Retinal pigment epithelial cell (primary cell): ENCODE measurements around the gene RELL1.

ENCODE experiments used
- DNase-seq: peaks from one replicate; pipeline ENCODE4 v3.0.0-alpha.2; 2010; ENCODE audit warnings: low read depth
- H3K4me3 ChIP-seq: 2 replicates; pipeline ENCODE4 v1.5.1; 2011; ENCODE audit warnings: mild to moderate bottlenecking, low read length, control low read depth, moderate library complexity
- CTCF ChIP-seq: conservative IDR thresholded peaks from 2 replicates; pipeline ENCODE4 v1.5.1; 2011; ENCODE audit warnings: low read depth, low read length, control low read depth, inconsistent platforms

RELL1 gene

GRCh38 chr4:37602454-37603069 is 83.6 kb downstream of the RELL1 start:
- TF ChIP-seq CTCF: no peak
- H3K4me3 ChIP-seq: no peak overlapping the region
- DNase-seq: no peak

DNA sequence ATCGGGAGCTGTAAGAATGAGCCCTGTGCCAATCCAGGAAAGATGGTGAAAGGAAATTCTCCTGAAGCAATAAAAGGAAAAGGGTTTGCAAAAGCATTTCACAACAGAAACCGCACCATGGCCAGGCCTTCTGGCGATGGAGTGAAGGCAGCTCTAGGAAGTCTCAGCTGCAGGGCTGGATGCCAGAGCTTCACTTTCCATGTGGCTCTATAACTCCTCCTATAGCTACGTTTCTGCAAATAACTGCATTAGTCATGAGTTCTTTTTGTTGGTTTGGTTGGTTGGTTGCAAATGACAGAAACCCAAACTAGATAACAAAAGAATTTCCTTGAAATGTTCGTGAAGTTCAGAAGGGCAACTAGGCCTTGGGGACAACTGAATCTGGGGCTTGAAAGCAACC is 84.6 kb downstream of the RELL1 start:
- no peak for DNase-seq
- no peak for TF ChIP-seq CTCF

DNA sequence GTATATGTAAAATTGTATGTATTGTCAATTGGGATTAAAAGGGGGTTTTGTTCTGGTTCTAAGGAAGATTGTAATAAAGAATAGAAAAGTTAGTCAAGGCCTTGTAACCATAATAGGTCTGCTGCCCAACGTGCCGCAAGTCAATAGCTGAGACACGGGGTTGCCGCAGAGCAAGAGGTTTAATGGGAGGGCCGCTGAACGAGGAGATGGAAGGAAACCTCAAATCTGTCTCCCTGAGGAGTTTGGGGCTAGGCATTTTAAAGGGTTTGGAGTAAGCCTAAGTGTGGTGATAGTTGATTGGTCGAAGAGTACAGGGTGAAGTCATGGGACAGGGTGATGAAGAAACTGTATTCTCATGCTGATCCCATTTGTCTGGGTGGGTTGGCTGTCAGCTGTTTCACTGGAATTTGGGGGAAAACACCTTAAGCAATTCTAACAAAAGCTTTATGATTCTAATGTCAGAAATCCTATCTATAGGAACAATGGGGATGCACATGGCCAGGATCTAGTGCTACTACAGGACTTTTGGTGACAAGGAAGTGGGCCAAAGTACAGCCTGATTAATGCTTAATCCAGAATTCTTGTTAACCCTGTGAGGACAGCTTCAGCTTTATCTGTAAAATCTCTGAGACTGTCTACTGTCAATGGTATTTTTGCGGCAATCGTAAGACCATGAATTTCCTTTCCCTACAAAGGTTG is 86.9 kb downstream of the RELL1 start:
- TF ChIP-seq CTCF: no peak
- H3K4me3 ChIP-seq: no peak overlapping the region
- no peak for DNase-seq

More for the DNA sequence above, 84.6 kb downstream of the RELL1 start:
- no peak overlapping the region for H3K4me3 ChIP-seq

- H3K4me3 ChIP-seq: no peak overlapping the region
- no peak for DNase-seq
- no peak for TF ChIP-seq CTCF
Observed at GRCh38 chr4:37597034-37597433, 89.1 kb downstream of the RELL1 start.

GRCh38 chr4:37595875-37596680 is 90.1 kb downstream of the RELL1 start:
- DNase-seq: no peak
- no peak for TF ChIP-seq CTCF
- H3K4me3 ChIP-seq: no peak overlapping the region

DNA sequence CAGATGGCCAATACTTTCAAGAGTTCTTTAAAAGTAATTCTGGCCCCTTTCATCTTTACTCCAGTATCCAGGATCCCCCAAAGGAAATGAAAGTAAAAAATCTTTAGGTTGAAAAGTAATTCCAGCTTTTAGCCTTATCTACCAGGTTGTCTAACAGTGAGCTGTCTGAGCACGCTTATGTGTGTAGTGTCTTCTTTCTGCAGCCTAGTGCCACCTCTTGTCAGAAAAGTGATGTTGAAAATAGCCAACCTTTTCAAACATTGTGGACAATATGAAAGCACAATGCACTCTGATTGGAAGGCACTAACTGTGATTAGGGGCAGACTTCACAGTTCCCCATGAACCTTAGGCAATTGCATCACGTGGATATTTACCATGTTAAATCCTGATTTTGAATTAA is 92.1 kb downstream of the RELL1 start:
- H3K4me3 ChIP-seq: no peak overlapping the region
- TF ChIP-seq CTCF: no peak
- DNase-seq: no peak
